DMS114 treated with DMSO at 0.1 percent for 48 hours (cell line): Measurements from ENCODE around the gene NPAS3.

ENCODE experiments used
- DNase-seq: peaks from one replicate; lab custom pipeline; 2025; ENCODE audit not compliant: unreplicated experiment; lab: John Stamatoyannopoulos, UW

The NPAS3 gene

DNA sequence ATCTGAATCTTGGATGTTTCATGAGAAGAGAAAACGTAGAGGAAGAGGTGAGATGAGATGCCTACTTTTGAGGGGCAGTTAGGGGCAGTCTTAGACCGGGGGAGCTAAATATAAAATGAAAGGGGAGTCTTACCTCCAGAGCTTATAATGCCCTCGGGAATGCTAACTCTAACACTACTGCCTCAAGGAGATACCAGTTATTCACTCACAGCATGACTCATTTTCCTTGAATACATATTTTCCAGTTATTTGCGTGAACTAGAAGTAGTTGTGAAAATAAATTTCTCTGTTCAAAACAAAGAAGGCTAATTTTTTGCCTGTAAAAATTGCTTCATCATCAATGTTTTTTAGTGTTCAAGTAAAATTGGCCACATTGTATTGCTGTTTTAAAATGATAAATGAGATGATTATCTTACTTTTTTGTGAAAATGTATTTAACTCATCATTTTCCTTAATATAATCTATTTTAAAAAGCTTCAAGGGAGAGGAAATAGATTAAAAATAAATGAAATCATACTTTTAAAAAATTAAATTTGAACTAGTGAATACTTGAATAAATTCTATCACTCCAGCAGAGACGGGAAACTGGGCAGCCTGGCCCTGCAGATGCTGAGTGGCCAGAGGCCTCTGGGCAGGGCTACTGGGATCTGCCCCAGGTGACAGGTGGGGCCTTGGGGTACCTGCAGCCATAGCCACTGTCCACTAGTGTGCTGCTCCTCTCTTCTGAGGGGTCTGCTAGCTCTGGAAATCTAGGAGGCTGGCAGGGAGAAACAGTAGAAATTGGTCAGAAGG lies 672.9 kb downstream of the NPAS3 start:
- no peak for DNase-seq

DNA sequence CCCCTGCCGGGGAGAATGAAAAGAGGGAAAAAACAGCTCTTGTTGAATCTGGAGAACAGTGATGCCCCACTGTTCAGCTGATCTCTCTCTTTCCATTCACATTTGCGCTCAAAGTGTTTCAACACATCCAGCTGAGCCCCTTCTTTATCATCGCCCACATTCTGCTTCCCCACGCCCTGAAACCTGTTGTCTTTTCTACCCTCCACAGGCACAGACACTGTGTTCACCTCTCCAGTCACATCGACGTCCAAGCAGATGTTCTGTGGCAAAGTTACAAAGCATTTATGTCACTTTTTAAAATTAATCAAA lies 673.5 kb downstream of the NPAS3 start:
- no peak for DNase-seq

- DNase-seq: no peak
Observed at GRCh38 chr14:33617154-33617553, 678.5 kb downstream of the NPAS3 start.

- DNase-seq: no peak
Observed at GRCh38 chr14:33618361-33619105, 679.9 kb downstream of the NPAS3 start.

- no peak for DNase-seq
Observed at GRCh38 chr14:33622496-33622895, 683.8 kb downstream of the NPAS3 start.

DNA sequence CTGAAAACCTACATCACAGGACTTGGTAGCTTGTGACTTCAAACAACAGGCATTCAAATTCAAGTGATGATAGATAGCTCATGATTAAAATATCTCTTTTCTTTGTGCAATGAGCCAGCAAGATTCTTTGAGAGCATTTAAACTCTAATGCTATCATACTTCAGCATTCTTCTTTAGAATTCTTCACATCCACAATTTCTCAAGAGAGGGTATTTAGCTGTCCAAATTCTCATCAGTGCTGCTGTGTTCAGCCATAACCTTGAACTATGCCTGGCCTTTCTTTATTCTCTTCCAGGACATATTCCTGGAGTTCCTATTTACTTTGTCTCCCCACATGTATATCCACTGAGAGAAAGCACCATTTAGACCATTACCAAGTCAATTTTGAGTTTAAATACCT lies 691.1 kb downstream of the NPAS3 start:
- no peak for DNase-seq

GRCh38 chr14:33631021-33631420 lies 692.3 kb downstream of the NPAS3 start:
- DNase-seq: no peak

- DNase-seq: no peak
Observed at GRCh38 chr14:33631441-33631840, 692.8 kb downstream of the NPAS3 start.

GRCh38 chr14:33634631-33635030 lies 696.0 kb downstream of the NPAS3 start:
- no peak for DNase-seq

DNA sequence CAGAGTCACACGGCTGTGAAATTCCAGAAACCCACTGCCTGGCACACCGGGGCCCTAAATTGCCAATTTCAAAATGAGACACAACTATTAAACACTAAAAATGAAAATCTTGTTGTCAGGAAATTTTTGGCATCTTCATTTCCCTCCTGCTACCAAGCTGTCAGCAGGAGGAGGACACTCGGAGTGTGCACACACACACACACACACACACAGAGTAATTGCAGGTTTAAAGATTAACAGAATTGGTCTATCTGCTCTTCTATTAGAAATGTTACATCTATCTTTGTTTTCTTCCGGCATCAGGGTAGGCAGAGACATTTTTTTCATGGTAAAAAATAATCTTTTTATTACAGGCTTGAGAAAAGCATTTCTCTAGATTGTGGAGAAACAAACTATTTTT lies 698.0 kb downstream of the NPAS3 start:
- DNase-seq: no peak

GRCh38 chr14:33642080-33642479 lies 703.4 kb downstream of the NPAS3 start:
- DNase-seq: no peak

GRCh38 chr14:33642691-33643244 lies 704.1 kb downstream of the NPAS3 start:
- no peak for DNase-seq

DNA sequence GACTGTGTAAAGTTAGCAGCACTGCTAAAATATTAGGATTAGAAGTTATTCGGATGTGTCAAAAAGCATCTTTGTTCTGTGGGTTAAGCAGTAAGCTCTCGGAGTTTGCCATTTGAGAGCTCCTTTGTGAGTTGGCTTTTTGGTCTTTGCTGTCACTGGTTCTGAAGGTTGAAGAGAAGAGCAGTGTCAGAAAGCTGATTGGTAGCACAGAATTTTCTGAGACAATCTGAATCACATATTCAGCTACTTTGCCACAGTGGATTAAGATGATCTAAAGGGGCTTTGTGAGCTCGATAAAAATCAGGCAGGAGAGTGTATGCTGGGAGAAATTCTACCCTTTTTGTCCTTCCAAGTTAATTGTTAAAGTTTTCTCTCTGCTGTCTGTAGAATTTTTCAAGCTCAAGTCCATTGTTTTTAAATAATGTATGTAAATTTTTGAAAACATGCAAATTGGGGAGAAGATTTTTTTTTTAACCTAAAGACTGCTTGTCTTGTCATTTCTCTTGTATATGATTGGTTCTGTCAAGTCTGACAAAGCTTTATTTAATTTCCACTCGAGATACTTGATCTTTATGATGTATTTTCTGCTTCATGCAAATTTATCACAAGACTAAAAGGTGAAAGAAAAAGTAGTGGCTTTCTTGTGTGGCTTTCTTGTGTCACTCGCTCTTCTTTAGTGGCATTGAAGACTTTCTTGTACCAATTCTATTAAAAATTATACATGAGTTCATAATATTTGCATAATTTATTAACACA lies 704.9 kb downstream of the NPAS3 start:
- DNase-seq: no peak

DNA sequence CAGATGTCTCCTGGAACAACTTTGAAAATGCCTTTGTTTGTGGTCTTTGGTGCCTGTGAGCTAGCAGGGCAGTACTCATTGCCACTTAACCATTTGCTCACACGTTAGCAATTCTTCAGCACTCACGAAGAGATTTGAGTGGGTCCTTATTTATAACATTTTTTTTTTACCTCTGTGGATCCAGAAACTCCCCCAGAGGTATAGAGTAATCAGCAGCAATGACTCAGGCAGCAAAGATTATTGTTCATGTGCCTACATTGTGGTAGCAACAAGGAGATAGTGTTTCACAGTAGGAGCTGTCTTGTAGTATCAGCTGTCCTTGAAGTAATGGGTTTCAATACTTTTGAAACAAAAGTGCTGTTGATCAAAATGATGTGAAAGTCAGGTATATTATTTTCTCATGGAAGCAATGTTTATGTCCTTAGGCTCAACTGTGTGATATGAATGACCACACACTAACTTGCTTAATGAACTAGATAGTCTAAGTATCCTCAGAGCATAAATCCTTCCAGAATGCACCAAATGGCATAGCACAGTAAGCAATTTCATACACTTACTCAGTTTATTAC lies 708.1 kb downstream of the NPAS3 start:
- no peak for DNase-seq

- no peak for DNase-seq
Observed at GRCh38 chr14:33647385-33647786, 708.7 kb downstream of the NPAS3 start.

- no peak for DNase-seq
Observed at GRCh38 chr14:33650430-33650829, 711.8 kb downstream of the NPAS3 start.

- no peak for DNase-seq
Observed at GRCh38 chr14:33652566-33653307, 714.1 kb downstream of the NPAS3 start.

GRCh38 chr14:33653308-33653695 lies 714.6 kb downstream of the NPAS3 start:
- DNase-seq: no peak

DNA sequence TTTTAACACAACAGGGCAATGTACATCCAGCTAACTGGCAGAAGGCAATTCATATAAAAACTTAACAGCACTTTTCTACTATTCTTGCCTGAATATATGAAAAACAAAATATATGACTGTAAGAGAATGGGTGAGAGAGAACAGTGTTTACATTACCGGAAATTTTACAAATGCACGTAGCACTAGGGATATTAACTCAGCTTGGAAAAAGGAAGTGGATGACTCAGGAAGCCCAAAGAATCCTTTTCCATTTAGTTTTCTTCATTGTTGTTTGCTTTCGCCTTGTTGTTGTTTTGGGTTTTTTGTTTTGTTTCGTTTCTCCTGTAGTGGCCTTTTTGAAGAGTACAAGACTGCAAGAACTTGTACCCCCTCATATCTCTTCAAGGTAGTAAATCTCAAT lies 716.7 kb downstream of the NPAS3 start:
- no peak for DNase-seq

- DNase-seq: no peak
Observed at GRCh38 chr14:33657476-33657875, 718.8 kb downstream of the NPAS3 start.

GRCh38 chr14:33660248-33660647 lies 721.6 kb downstream of the NPAS3 start:
- no peak for DNase-seq
